Right lobe of liver (tissue), 6 donors: ENCODE measurements around the gene CSN2. TPM values are rescaled to one million over a fixed set of nuclear protein-coding genes. Genes with fewer than 3 reads are reported as not detected.

Source experiments
- ATAC-seq, 4 donors: fragments of 200-7000 bp; cut with Tn5 transposase; one replicate each; pipeline ENCODE4 v1.9.1; 2020; ENCODE audit warnings: mild to moderate bottlenecking in 4 of 4, moderate library complexity in 4 of 4
- DNase-seq, 3 donors: peaks; one replicate each; pipeline ENCODE4 v3.0.0-alpha.2; 2020
- H3K27ac ChIP-seq, 3 donors: fragments of 200-600 bp; one replicate each; pipeline ENCODE4 v1.8.0; 2022
- H3K27me3 ChIP-seq, 2 donors: fragments of 200-600 bp; one replicate each; pipeline ENCODE4 v1.8.0; 2022
- H3K36me3 ChIP-seq, 4 donors: fragments of 200-600 bp; sonication (generic) in 1 of 4; one replicate each; pipeline versions ENCODE4 v1.5.1 to v1.8.0; 2017 to 2022; ENCODE audit warnings: control low read depth in 1 of 4
- H3K4me1 ChIP-seq, 4 donors: fragments of 200-600 bp; sonication (generic) in 1 of 4; one replicate each; pipeline versions ENCODE4 v1.5.1 to v1.8.0; 2017 to 2022; ENCODE audit warnings: control low read depth in 1 of 4
- H3K4me3 ChIP-seq, 3 donors: fragments of 200-600 bp; one replicate each; pipeline ENCODE4 v1.8.0; 2022
- H3K9me3 ChIP-seq, 4 donors: fragments of 200-600 bp; sonication (generic) in 1 of 4; one replicate each; pipeline versions ENCODE4 v1.5.1 to v1.8.0; 2017 to 2022; ENCODE audit warnings: control low read depth in 1 of 4
- POLR2A ChIP-seq: fragments of 450-650 bp; IDR thresholded peaks from one replicate; pipeline ENCODE4 v1.6.1; 2017; ENCODE audit warnings: antibody characterized with exemption, mild to moderate bottlenecking
- WGBS: methylation state at CpG from one replicate; pipeline ENCODE4 v1.1.6; 2018; ENCODE audit warnings: low coverage, low lambda C conversion rate; ENCODE audit not compliant: insufficient coverage; ENCODE audit errors: missing lambda C conversion rate; 5-methylcytosine and 5-hydroxymethylcytosine counted together
- intact Hi-C, 2 donors: fragments of 100-400 bp; cut with DNase I; formaldehyde crosslinking; loops; one replicate each; pipeline versions ENCODE4 v1.11.2 to v1.14.1; 2022
- total RNA-seq, 6 experiments: library from RNA; depleted of rRNA in 2 of 6; stranded (reverse); fragments of >200 nt in 2 of 6; fragmentation: NEBNext Ultra II Directional in 3 of 6; extraction: Animal tissue kit (Norgen Biotek cat#: 25700) in 3 of 6; gene quantifications; one replicate each; pipeline versions ENCODE4 v1.1.0 to v1.2.4, GENCODE V29; 2016 to 2023
- TF ChIP-seq, protein P1 (sequence below), 4 donors: fragments of 200-600 bp in 3 of 4; fragments of 450-650 bp in 1 of 4; IDR thresholded peaks; one replicate each; pipeline versions ENCODE4 v1.5.1 to v1.8.0; 2016 to 2022; ENCODE audit warnings: antibody characterized with exemption in 4 of 4, mild to moderate bottlenecking in 2 of 4
- donor health status: DM: no; HTN: yes; CAD: no.
- donor health status: DM: no; HTN: no; CAD: no.
- donor health status: DM: no; HTN: no; CAD: no.
- donor health status: DM: no; HTN: yes; CAD: no.
- donor health status: DM: no; HTN: yes; CAD: no.

The CSN2 gene
- total RNA-seq, 6 experiments from 2014 or later = not detected

DNA sequence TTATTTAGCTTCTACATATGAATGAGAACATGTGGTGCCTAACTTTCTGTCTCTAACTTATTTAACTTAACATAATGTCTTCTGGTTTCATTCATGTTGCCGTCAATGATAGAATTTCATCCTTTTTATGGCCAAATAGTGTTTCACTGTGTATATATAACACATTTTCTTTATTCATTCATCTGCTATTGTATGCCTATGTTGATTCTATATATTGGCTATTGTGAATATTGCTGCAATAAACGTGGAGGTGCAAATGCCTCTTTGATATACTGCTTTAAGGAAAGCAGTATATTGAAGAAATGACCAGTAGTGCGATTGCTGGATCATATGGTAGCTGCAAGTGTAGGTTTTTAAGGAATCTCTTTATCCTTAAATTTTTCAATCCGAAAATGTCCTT is 44.7 kb downstream of the CSN2 start:
- no peak for ATAC-seq
- Histone ChIP-seq H3K4me1 (no peaks in the 10 kb centered on the region), H3K27ac (no peak overlapping the region)

DNA sequence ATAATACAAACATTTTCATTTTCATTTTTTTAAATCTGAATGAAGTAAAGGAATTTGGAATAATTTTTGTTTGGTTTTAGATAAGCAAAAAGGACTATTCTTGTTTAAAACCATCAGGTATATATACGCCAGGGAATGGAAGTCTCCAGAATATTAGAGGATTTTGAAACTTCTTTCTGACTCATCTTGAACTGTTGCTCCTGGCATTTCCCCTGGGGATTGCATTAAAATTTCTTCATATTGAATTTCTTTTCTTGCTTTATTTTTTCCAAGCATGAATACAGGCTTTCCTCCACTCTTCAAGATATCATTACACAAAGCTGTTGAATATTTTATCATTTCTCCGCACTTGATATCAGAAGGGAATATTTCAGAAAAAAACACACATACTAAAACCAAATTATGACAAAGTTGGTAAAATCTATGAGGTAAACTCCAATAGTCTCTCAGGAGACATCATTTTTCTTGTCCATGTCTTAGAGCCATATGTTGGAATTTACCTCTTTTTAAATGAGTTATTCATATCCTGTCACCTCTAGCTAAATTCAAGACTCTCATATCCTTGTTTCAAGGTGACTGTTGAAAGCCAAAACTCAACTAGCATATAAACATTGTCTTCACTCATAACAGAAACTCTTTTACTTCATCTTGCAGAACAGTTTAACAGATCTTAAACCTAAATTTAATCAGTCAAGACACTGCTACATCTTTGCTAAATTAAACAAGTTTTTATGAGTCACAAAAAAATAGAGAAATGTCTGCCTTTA is 55.3 kb downstream of the CSN2 start:
- H3K4me3 ChIP-seq = no peak overlapping the region
- no peaks in the 10 kb centered on the region for H3K4me1 ChIP-seq
- DNase-seq (no peak), ATAC-seq (no peak)
- H3K36me3 ChIP-seq = no peaks in the 10 kb centered on the region
- no peak overlapping the region for H3K27ac ChIP-seq
- H3K27me3 ChIP-seq = no peaks in the 10 kb centered on the region
- H3K9me3 ChIP-seq = no peaks in the 10 kb centered on the region
- no peak for TF ChIP-seq POLR2A
- TF ChIP-seq, protein P1, sequence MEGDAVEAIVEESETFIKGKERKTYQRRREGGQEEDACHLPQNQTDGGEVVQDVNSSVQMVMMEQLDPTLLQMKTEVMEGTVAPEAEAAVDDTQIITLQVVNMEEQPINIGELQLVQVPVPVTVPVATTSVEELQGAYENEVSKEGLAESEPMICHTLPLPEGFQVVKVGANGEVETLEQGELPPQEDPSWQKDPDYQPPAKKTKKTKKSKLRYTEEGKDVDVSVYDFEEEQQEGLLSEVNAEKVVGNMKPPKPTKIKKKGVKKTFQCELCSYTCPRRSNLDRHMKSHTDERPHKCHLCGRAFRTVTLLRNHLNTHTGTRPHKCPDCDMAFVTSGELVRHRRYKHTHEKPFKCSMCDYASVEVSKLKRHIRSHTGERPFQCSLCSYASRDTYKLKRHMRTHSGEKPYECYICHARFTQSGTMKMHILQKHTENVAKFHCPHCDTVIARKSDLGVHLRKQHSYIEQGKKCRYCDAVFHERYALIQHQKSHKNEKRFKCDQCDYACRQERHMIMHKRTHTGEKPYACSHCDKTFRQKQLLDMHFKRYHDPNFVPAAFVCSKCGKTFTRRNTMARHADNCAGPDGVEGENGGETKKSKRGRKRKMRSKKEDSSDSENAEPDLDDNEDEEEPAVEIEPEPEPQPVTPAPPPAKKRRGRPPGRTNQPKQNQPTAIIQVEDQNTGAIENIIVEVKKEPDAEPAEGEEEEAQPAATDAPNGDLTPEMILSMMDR (IDR thresholded peaks at IDR 0.05) = no peak
- WGBS = 72% methylated on average over 2 of the region's 2 CpGs
- intact Hi-C loops = no loop called here

More for the DNA sequence above, 44.7 kb downstream of the CSN2 start:
- Histone ChIP-seq H3K9me3 (no peaks in the 10 kb centered on the region), H3K36me3 (no peaks in the 10 kb centered on the region), H3K4me3 (no peak overlapping the region), H3K27me3 (no peaks in the 10 kb centered on the region)
- DNase-seq = no peak
- TF ChIP-seq, protein P1 (IDR thresholded peaks at IDR 0.05) = no peak
- no peak for TF ChIP-seq POLR2A
- intact Hi-C loops = no loop called here
- WGBS = 29% methylated on average over 4 of the region's 4 CpGs

DNA sequence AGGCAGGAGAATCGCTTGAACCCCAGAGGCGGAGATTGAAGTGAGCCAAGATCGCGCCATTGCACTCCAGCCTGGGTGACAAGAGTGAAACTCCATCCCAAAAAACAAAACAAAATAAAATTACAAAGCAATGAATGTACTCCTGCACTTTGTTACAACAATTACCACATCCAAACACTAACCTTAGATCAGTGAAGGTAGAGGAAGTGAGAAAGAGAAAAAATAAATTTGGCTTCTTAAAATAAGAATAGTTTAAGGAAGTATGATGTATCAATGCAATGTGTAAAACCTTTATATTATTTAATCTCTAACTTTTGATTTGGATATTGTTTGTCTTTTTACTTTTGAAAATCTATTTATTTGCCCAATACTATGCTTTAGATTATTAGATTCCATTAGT is 56.3 kb downstream of the CSN2 start:
- intact Hi-C loops = no loop called here
- ATAC-seq (no peak), DNase-seq (no peak)
- no peaks in the 10 kb centered on the region for H3K9me3 ChIP-seq
- no peaks in the 10 kb centered on the region for H3K27me3 ChIP-seq
- WGBS = 89% methylated on average over 4 of the region's 4 CpGs
- H3K4me1 ChIP-seq = no peaks in the 10 kb centered on the region
- no peaks in the 10 kb centered on the region for H3K36me3 ChIP-seq
- TF ChIP-seq, protein P1 (IDR thresholded peaks at IDR 0.05) = no peak
- TF ChIP-seq POLR2A = no peak
- no peak overlapping the region for H3K27ac ChIP-seq
- H3K4me3 ChIP-seq = no peak overlapping the region

DNA sequence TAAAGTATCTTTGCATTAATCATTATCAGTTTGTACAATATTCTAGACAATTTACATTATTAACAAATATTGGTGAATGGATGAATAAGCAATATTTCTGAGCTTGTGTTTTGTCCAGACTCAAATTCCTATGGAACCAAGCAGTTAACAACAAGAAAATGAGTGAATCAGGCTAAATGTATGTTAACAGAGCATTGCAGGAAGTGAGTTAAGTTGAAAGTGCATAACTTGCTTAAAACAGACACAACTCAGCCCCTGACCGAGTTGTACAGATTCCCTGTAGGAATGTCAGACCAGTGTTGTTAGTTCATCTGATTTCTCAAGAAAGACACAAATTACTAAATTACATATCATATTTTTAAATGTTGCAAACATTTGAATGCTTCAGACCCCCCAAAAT is 58.4 kb downstream of the CSN2 start:
- Histone ChIP-seq H3K4me3 (no peak overlapping the region), H3K36me3 (no peaks in the 10 kb centered on the region), H3K27me3 (no peaks in the 10 kb centered on the region), H3K9me3 (no peaks in the 10 kb centered on the region), H3K4me1 (no peaks in the 10 kb centered on the region), H3K27ac (no peak overlapping the region)
- WGBS = 28% methylated on average over 1 of the region's 1 CpG
- ATAC-seq (no peak), DNase-seq (no peak)
- TF ChIP-seq POLR2A = no peak
- TF ChIP-seq, protein P1 (IDR thresholded peaks at IDR 0.05) = no peak
- intact Hi-C loops = no loop called here

Other genes starting within 250 kb of the CSN2 start
- 10 to 100 TPM in 5 of 6 experiments, 1 to 10 TPM in 1; 10.0 to 66.3 (median 31.4) TPM for gene SULT1B1, start 205.1 kb downstream of the CSN2 start, total RNA-seq
- 10 to 100 TPM in 2 of 6 experiments, 1 to 10 TPM in 4; 5.1 to 22.3 (median 6.6) TPM for gene SULT1E1, start 105.6 kb downstream of the CSN2 start, total RNA-seq
- gene CSN1S1, start 34.7 kb downstream of the CSN2 start, total RNA-seq = not detected
- not detected for gene STATH, start 30.2 kb upstream of the CSN2 start, total RNA-seq
- gene HTN3, start 62.7 kb upstream of the CSN2 start, total RNA-seq = not detected
- not detected for gene HTN1, start 84.7 kb upstream of the CSN2 start, total RNA-seq
- not detected for gene PRR27, start 188.5 kb upstream of the CSN2 start, total RNA-seq
- gene ODAM, start 230.0 kb upstream of the CSN2 start, total RNA-seq = not detected